ENCODE measurements around the gene KLHDC8B. TPM values are rescaled to one million over a fixed set of nuclear protein-coding genes. Genes with fewer than 3 reads are reported as not detected.

Gene KLHDC8B
- total RNA-seq, 1 experiment from 2014 or later: 6.8 TPM

DNA sequence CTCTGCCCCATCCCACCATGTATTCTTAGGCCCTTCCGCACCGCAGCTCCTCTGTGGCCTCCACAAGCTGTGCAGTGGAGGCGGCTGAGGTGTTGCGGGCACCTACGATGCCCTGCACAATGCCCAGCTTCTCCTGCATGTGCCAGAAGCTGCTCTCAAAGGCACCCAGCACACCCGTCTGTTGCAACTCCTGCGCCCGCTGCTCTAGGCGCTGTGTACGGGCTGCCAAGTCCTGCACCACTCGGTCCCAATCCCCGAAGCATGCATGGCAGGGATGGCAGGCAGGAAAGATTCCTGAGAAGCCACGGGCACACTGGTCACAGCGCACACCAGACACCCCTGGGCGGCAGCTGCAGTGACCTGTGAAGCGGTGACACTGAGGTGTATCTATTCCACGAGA is 47.7 kb upstream of the KLHDC8B start:
- no peaks in the 10 kb centered on the region; the same call in 1 of the 2 replicates for H3K36me3 ChIP-seq (ENCODE audit: control insufficient read depth, insufficient read depth, low read length)
- DNase-seq (ENCODE audit: low read depth, low spot score) (no peak), ATAC-seq (no peak)
- TF ChIP-seq, protein P1, sequence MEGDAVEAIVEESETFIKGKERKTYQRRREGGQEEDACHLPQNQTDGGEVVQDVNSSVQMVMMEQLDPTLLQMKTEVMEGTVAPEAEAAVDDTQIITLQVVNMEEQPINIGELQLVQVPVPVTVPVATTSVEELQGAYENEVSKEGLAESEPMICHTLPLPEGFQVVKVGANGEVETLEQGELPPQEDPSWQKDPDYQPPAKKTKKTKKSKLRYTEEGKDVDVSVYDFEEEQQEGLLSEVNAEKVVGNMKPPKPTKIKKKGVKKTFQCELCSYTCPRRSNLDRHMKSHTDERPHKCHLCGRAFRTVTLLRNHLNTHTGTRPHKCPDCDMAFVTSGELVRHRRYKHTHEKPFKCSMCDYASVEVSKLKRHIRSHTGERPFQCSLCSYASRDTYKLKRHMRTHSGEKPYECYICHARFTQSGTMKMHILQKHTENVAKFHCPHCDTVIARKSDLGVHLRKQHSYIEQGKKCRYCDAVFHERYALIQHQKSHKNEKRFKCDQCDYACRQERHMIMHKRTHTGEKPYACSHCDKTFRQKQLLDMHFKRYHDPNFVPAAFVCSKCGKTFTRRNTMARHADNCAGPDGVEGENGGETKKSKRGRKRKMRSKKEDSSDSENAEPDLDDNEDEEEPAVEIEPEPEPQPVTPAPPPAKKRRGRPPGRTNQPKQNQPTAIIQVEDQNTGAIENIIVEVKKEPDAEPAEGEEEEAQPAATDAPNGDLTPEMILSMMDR (IDR thresholded peaks at IDR 0.05): no peak
- TF ChIP-seq, protein P2, sequence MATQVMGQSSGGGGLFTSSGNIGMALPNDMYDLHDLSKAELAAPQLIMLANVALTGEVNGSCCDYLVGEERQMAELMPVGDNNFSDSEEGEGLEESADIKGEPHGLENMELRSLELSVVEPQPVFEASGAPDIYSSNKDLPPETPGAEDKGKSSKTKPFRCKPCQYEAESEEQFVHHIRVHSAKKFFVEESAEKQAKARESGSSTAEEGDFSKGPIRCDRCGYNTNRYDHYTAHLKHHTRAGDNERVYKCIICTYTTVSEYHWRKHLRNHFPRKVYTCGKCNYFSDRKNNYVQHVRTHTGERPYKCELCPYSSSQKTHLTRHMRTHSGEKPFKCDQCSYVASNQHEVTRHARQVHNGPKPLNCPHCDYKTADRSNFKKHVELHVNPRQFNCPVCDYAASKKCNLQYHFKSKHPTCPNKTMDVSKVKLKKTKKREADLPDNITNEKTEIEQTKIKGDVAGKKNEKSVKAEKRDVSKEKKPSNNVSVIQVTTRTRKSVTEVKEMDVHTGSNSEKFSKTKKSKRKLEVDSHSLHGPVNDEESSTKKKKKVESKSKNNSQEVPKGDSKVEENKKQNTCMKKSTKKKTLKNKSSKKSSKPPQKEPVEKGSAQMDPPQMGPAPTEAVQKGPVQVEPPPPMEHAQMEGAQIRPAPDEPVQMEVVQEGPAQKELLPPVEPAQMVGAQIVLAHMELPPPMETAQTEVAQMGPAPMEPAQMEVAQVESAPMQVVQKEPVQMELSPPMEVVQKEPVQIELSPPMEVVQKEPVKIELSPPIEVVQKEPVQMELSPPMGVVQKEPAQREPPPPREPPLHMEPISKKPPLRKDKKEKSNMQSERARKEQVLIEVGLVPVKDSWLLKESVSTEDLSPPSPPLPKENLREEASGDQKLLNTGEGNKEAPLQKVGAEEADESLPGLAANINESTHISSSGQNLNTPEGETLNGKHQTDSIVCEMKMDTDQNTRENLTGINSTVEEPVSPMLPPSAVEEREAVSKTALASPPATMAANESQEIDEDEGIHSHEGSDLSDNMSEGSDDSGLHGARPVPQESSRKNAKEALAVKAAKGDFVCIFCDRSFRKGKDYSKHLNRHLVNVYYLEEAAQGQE (IDR thresholded peaks at IDR 0.05; ENCODE audit: insufficient read depth in 1 of 2, low read depth in 2 of 2, low read length in 1 of 2): no peak
- no peak for TF ChIP-seq TCF7L2 (IDR thresholded peaks at IDR 0.05; ENCODE audit: low read depth, low read length)
- TF ChIP-seq SIN3A (IDR thresholded peaks at IDR 0.05; ENCODE audit: borderline replicate concordance, insufficient read depth, low read depth, low read length): no peak
- TF ChIP-seq POLR2AphosphoS5 (IDR thresholded peaks at IDR 0.05; ENCODE audit: low read depth, low read length): no peak
- no peaks in the 10 kb centered on the region for H3K27me3 ChIP-seq (ENCODE audit: control insufficient read depth, insufficient read depth, low read length)
- in situ Hi-C loops (cut with HindIII; ENCODE audit: low pct_unique_long_range_greater_than_20kb, low sequenced_read_pairs) (no loop called here), intact Hi-C loops (cut with micrococcal nuclease; ENCODE audit: unreplicated experiment) (no loop called here)
- BruUV-seq (replicated peaks): no TSS peak
- H3K4me3 ChIP-seq (ENCODE audit: low read depth in 2 of 2, low read length in 2 of 2): no peak overlapping the region
- peaks cover 8% of the 10 kb centered on the region for H3K4me1 ChIP-seq (ENCODE audit: control insufficient read depth, insufficient read depth, low read length)
- POLR2A ChIA-PET: no interaction called here
- H3K27ac ChIP-seq (ENCODE audit: low read length): no peak overlapping the region
- no peaks in the 10 kb centered on the region for H3K9me3 ChIP-seq (ENCODE audit: control insufficient read depth, insufficient read depth, low read depth, low read length)
- CTCF ChIA-PET: no interaction called here

DNA sequence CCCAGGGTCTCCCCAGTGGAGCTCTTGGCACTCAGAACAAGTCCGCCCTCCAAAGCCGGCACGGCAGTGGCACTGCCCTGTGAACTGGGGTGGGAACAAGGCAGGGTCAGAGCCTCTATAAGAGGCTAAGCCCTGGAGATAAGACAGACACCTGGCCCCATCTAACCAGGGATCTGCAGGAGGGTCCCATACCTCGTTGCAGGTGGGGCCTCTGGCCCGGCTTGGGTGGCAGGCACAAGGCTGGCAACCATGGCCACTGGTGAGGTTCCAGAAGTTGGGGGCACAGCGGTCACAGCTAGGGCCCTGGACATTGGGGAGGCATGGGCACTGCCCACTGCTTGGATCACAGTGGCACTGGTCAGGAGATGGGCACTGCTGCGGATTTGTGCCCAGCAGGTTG is 47.2 kb upstream of the KLHDC8B start:
- no peaks in the 10 kb centered on the region for H3K27me3 ChIP-seq (ENCODE audit: control insufficient read depth, insufficient read depth, low read length)
- POLR2A ChIA-PET: no interaction called here
- no TSS peak for BruUV-seq (replicated peaks)
- no peak overlapping the region for H3K4me3 ChIP-seq (ENCODE audit: low read depth in 2 of 2, low read length in 2 of 2)
- H3K9me3 ChIP-seq (ENCODE audit: control insufficient read depth, insufficient read depth, low read depth, low read length): no peaks in the 10 kb centered on the region
- TF ChIP-seq SIN3A (IDR thresholded peaks at IDR 0.05; ENCODE audit: borderline replicate concordance, insufficient read depth, low read depth, low read length): no peak
- TF ChIP-seq, protein P1 (IDR thresholded peaks at IDR 0.05): no peak
- intact Hi-C loops (cut with micrococcal nuclease; ENCODE audit: unreplicated experiment) (no loop called here), in situ Hi-C loops (cut with HindIII; ENCODE audit: low pct_unique_long_range_greater_than_20kb, low sequenced_read_pairs) (no loop called here)
- CTCF ChIA-PET: no interaction called here
- no peak overlapping the region for H3K27ac ChIP-seq (ENCODE audit: low read length)
- H3K4me1 ChIP-seq (ENCODE audit: control insufficient read depth, insufficient read depth, low read length): peaks cover 8% of the 10 kb centered on the region
- no peak for DNase-seq (ENCODE audit: low read depth, low spot score)
- no peak for ATAC-seq
- no peaks in the 10 kb centered on the region; the same call in 1 of the 2 replicates for H3K36me3 ChIP-seq (ENCODE audit: control insufficient read depth, insufficient read depth, low read length)

Measured in Panc1 (cell line).